ENCODE data around the gene ANKRD29. TPM values are rescaled to one million over a fixed set of nuclear protein-coding genes. Genes with fewer than 3 reads are reported as not detected.

ANKRD29 gene
- total and polyA plus RNA-seq, 8 donors: 1.2 to 150 (median 10.6) TPM

- peaks cover 0 to 8% (median 7%) of the 10 kb centered on the region in 4 donors for H3K9me3 ChIP-seq
- intact Hi-C loops (cut with DNase I; ENCODE audit: low total_unique reads): no loop called here
- no peak overlapping the region for H3K4me3 ChIP-seq
- WGBS, 5 donors: 35 to 60% (median 46%) methylated on average over 6 of the region's 6 CpGs
- H3K36me3 ChIP-seq: no peaks in the 10 kb centered on the region
- DNase-seq: no peak
- H3K4me1 ChIP-seq: no peaks in the 10 kb centered on the region
- TF ChIP-seq POLR2A (IDR thresholded peaks at IDR 0.05): no peak
- TF ChIP-seq EP300 (IDR thresholded peaks at IDR 0.05): no peak
- no peak for TF ChIP-seq POLR2AphosphoS5 (IDR thresholded peaks at IDR 0.05)
- TF ChIP-seq CTCF (IDR thresholded peaks at IDR 0.05): no peak
- no peaks in the 10 kb centered on the region for H3K27me3 ChIP-seq
- H3K27ac ChIP-seq: no peak overlapping the region
Measured at GRCh38 chr18:23703987-23704384, 41.3 kb upstream of the ANKRD29 start.

DNA sequence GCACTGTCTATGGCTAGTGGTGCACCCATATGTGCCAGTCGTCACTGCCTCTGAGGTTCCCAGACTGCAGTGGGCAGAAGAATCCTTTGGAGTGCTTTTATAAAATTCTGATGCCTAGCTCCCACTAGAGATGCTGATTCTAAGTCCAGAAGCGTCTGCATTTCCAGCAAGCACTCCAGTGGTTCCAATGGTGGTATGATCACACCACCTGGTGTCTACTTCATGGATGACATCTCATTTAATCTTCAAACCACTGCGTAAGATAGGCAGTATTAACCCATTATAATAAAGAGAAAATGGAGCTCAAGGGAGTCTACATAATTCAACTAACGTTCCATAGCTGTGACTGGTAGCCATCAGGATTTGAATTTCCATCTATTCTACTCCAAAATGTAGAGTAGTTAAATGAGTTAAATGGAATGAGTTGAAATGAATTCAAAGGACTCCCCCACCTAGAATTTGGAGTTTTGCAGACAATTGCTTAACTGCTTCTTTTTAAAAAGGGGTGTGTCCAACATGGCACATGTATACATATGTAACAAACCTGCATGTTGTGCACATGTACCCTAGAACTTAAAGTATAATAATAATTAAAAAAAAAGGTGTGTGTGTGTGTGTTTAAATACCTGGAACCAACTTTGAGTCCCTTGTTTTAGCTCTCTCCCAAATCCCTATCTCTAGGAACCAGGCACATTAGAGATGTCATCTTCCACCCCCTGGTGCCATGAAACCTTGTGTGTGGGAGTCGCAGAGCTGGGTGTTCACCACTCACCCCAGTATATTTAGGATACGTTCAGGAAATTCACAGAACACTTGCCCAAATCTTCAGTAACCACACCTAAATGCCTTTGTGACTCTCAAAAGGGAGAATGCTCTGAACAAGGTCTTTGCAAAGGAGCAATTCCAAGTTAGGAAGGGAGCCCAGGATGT, 40.6 kb upstream of the ANKRD29 start:
- no peaks in the 10 kb centered on the region for H3K27me3 ChIP-seq
- peaks cover 0 to 8% (median 7%) of the 10 kb centered on the region in 4 donors for H3K9me3 ChIP-seq
- WGBS, 5 donors: 47 to 57% (median 54%) methylated on average over 6 of the region's 6 CpGs
- H3K4me1 ChIP-seq: no peaks in the 10 kb centered on the region
- peak in 1 of 2 donors; percentile 76 for DNase-seq
- H3K4me3 ChIP-seq: no peak overlapping the region
- no peak overlapping the region for H3K27ac ChIP-seq
- TF ChIP-seq CTCF (IDR thresholded peaks at IDR 0.05) (peak in 4 of 7 experiments; percentile 33 to 74 (median 41)), POLR2A (IDR thresholded peaks at IDR 0.05) (no peak), EP300 (IDR thresholded peaks at IDR 0.05) (no peak), POLR2AphosphoS5 (IDR thresholded peaks at IDR 0.05) (peak in 1 of 3 donors; percentile 22)
- intact Hi-C loops (cut with DNase I; ENCODE audit: low total_unique reads): no loop called here
- H3K36me3 ChIP-seq: no peaks in the 10 kb centered on the region

- Histone ChIP-seq H3K9me3 (peaks cover 0 to 8% (median 7%) of the 10 kb centered on the region in 4 donors), H3K4me3 (no peak overlapping the region), H3K27ac (no peak overlapping the region), H3K36me3 (no peaks in the 10 kb centered on the region), H3K4me1 (no peaks in the 10 kb centered on the region), H3K27me3 (no peaks in the 10 kb centered on the region)
- 85 to 92% (median 89%) methylated on average over 4 of the region's 4 CpGs for WGBS, 5 donors
- intact Hi-C loops (cut with DNase I; ENCODE audit: low total_unique reads): no loop called here
- no peak for DNase-seq
- TF ChIP-seq CTCF (IDR thresholded peaks at IDR 0.05) (no peak), EP300 (IDR thresholded peaks at IDR 0.05) (no peak), POLR2AphosphoS5 (IDR thresholded peaks at IDR 0.05) (no peak), POLR2A (IDR thresholded peaks at IDR 0.05) (no peak)
Measured at GRCh38 chr18:23702606-23703005, 39.9 kb upstream of the ANKRD29 start.

DNA sequence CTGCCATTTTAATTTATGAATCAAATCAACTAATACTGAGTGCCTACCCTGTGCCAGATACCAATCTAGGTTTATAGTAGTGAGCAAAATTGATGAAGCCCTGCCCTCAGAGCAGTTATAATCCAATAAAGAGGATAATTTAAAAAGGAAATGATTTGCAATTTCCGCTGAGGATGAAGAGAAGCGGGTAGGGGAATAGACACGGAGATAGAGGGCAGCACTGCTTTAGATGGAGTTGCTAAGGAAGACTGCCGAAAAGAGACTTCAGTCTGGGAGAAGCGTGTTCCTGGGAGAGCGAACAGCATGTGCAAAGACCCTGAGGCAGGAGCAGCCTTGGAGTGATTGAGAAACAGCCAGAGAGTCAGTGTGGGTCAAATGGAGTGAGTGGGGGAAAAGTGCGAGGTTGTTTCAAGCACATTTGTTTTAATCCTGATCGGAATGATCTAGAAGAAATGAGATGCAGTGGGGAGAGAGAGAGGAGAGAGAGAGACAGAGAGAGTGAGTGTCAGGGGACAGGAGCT, 38.9 kb upstream of the ANKRD29 start:
- TF ChIP-seq POLR2AphosphoS5 (IDR thresholded peaks at IDR 0.05) (no peak), POLR2A (IDR thresholded peaks at IDR 0.05) (no peak), EP300 (IDR thresholded peaks at IDR 0.05) (no peak), CTCF (IDR thresholded peaks at IDR 0.05) (no peak)
- H3K27me3 ChIP-seq: no peaks in the 10 kb centered on the region
- 91 to 96% (median 95%) methylated on average over 8 of the region's 8 CpGs for WGBS, 5 donors
- no peaks in the 10 kb centered on the region for H3K36me3 ChIP-seq
- no peak overlapping the region for H3K27ac ChIP-seq
- DNase-seq: no peak
- no peaks in the 10 kb centered on the region for H3K9me3 ChIP-seq
- no peak overlapping the region for H3K4me3 ChIP-seq
- H3K4me1 ChIP-seq: no peaks in the 10 kb centered on the region
- intact Hi-C loops (cut with DNase I; ENCODE audit: low total_unique reads): no loop called here

Measured in stomach (tissue), 9 donors.